Astrocyte (in vitro differentiated cells and primary cell): ENCODE results near the gene NLE1. TPM values are rescaled to one million over a fixed set of nuclear protein-coding genes. Genes with fewer than 3 reads are reported as not detected.

ENCODE experiments used
- DNase-seq: peaks from one replicate; pipeline ENCODE4 v3.0.0-alpha.2; 2010; ENCODE audit warnings: low read depth
- FAIRE-seq: peaks from 2 replicates; lab custom pipeline; 2011; peaks lifted over from hg19 to GRCh38; lab: Jason Lieb, UNC
- H2AFZ ChIP-seq: 2 replicates; pipeline ENCODE4 v1.6.0; 2012; ENCODE audit warnings: low read depth, low read length, inconsistent platforms
- H3K27ac ChIP-seq: 2 replicates; pipeline ENCODE4 v1.5.1; 2011; ENCODE audit warnings: low read depth, low read length, inconsistent platforms
- H3K27me3 ChIP-seq: 2 replicates; pipeline ENCODE4 v1.6.0; 2011; ENCODE audit warnings: low read length, inconsistent platforms; ENCODE audit not compliant: insufficient read depth
- H3K36me3 ChIP-seq: 2 replicates; pipeline ENCODE4 v1.5.1; 2011; ENCODE audit warnings: low read length, inconsistent platforms; ENCODE audit not compliant: insufficient read depth
- H3K4me1 ChIP-seq: 2 replicates; pipeline ENCODE4 v1.5.1; 2011; ENCODE audit warnings: low read length, inconsistent platforms; ENCODE audit not compliant: insufficient read depth
- H3K4me2 ChIP-seq: 2 replicates; pipeline ENCODE4 v1.6.0; 2012; ENCODE audit warnings: low read length, inconsistent platforms
- H3K4me3 ChIP-seq: 2 replicates; pipeline ENCODE4 v1.5.1; 2011; ENCODE audit warnings: low read depth, mild to moderate bottlenecking, low read length, inconsistent platforms; ENCODE audit not compliant: insufficient read depth
- H3K79me2 ChIP-seq: 2 replicates; pipeline ENCODE4 v1.6.0; 2012; ENCODE audit warnings: mild to moderate bottlenecking, low read length, inconsistent platforms; ENCODE audit not compliant: insufficient read depth
- H3K9ac ChIP-seq: 2 replicates; pipeline ENCODE4 v1.6.0; 2012; ENCODE audit warnings: mild to moderate bottlenecking, low read length, inconsistent platforms
- H3K9me3 ChIP-seq: 2 replicates; pipeline ENCODE4 v1.5.1; 2012; ENCODE audit warnings: low read depth, mild to moderate bottlenecking, low read length, inconsistent platforms; ENCODE audit not compliant: insufficient read depth
- H4K20me1 ChIP-seq: 2 replicates; pipeline ENCODE4 v1.6.0; 2012; ENCODE audit warnings: low read length, inconsistent platforms; ENCODE audit not compliant: insufficient read depth
- H3K27ac Mint-ChIP-seq: one replicate; pipeline ENCODE4 v1.8.0; 2021; ENCODE audit warnings: mild to moderate bottlenecking, mixed read lengths; ENCODE audit not compliant: unreplicated experiment
- H3K27me3 Mint-ChIP-seq: one replicate; pipeline ENCODE4 v1.8.0; 2021; ENCODE audit warnings: low read depth, mixed read lengths; ENCODE audit not compliant: unreplicated experiment
- H3K36me3 Mint-ChIP-seq: one replicate; pipeline ENCODE4 v1.8.0; 2021; ENCODE audit warnings: low read depth, mixed read lengths; ENCODE audit not compliant: unreplicated experiment
- H3K4me1 Mint-ChIP-seq: one replicate; pipeline ENCODE4 v1.8.0; 2021; ENCODE audit warnings: low read depth, mixed read lengths; ENCODE audit not compliant: unreplicated experiment
- H3K4me3 Mint-ChIP-seq: one replicate; pipeline ENCODE4 v1.8.0; 2021; ENCODE audit warnings: mild to moderate bottlenecking, moderate library complexity, mixed read lengths; ENCODE audit not compliant: unreplicated experiment
- H3K9me3 Mint-ChIP-seq: one replicate; pipeline ENCODE4 v1.8.0; 2021; ENCODE audit warnings: mild to moderate bottlenecking, mixed read lengths; ENCODE audit not compliant: unreplicated experiment
- EZH2 ChIP-seq: IDR thresholded peaks from 2 replicates; pipeline ENCODE4 v1.6.1; 2012; ENCODE audit warnings: mild to moderate bottlenecking, low read length, inconsistent platforms; ENCODE audit not compliant: insufficient read depth
- total RNA-seq: library from RNA; stranded (reverse); gene quantifications from 2 replicates; pipeline ENCODE4 v1.2.1, GENCODE V29; 2021
- TF ChIP-seq, protein P1 (sequence below): IDR thresholded peaks from 2 replicates; pipeline ENCODE4 v1.5.1; 2011; ENCODE audit warnings: low read depth, mild to moderate bottlenecking, inconsistent platforms, low read length, moderate library complexity; ENCODE audit not compliant: insufficient read depth

The NLE1 gene
- total RNA-seq, 1 donor from 2014 or later, result 19.8 TPM

DNA sequence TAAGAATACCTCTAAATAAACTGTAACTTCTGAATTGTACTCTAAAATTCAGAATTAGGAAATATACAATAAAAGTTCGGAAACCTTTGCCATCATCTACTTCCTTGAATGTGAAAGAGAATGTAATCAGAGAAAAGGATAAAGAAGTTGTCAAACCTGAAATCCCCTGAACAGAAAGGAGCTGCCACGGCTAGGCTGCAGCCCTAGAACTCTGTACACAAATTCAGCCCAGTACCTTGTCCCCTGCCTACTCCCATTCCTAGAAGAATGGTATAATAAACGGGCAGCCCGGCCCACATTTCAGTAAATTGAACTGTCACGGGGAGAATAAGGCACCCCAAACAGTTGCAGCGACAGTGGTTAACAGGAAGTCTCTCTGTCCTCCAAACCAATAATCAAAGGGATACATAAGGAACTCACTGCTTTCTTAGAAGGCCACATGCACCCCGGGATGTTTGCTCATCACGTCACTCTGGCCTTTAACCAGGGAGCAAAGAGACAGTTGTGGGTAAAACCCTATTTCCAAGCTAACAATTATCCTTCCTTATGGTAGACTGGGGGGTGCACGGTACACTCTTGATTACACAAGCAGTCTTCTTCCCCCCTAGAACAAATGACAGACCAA, 54.3 kb downstream of the NLE1 start:
- DNase-seq (no peak), FAIRE-seq (no peak)
- H3K27me3 ChIP-seq, result no peaks in the 10 kb centered on the region
- Mint-ChIP-seq H3K27ac (peak overlapping the region; percentile 88), H3K27me3 (no peaks in the 10 kb centered on the region), H3K9me3 (no peaks in the 10 kb centered on the region), H3K36me3 (no peaks in the 10 kb centered on the region), H3K4me3 (peak overlapping the region; percentile 93), H3K4me1 (peaks cover 20% of the 10 kb centered on the region)
- peak overlapping the region; percentile 95 for H3K4me2 ChIP-seq
- H3K79me2 ChIP-seq, result peaks cover 50% of the 10 kb centered on the region
- H3K4me3 ChIP-seq, result peak overlapping the region; percentile 81
- no peaks in the 10 kb centered on the region for H4K20me1 ChIP-seq
- peak overlapping the region; percentile 37 for H2AFZ ChIP-seq
- H3K36me3 ChIP-seq, result no peaks in the 10 kb centered on the region
- H3K9ac ChIP-seq, result peak overlapping the region; percentile 85
- TF ChIP-seq, protein P1, sequence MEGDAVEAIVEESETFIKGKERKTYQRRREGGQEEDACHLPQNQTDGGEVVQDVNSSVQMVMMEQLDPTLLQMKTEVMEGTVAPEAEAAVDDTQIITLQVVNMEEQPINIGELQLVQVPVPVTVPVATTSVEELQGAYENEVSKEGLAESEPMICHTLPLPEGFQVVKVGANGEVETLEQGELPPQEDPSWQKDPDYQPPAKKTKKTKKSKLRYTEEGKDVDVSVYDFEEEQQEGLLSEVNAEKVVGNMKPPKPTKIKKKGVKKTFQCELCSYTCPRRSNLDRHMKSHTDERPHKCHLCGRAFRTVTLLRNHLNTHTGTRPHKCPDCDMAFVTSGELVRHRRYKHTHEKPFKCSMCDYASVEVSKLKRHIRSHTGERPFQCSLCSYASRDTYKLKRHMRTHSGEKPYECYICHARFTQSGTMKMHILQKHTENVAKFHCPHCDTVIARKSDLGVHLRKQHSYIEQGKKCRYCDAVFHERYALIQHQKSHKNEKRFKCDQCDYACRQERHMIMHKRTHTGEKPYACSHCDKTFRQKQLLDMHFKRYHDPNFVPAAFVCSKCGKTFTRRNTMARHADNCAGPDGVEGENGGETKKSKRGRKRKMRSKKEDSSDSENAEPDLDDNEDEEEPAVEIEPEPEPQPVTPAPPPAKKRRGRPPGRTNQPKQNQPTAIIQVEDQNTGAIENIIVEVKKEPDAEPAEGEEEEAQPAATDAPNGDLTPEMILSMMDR, result no peak
- no peak for TF ChIP-seq EZH2
- peak overlapping the region; percentile 75 for H3K27ac ChIP-seq
- peaks cover 40% of the 10 kb centered on the region for H3K4me1 ChIP-seq
- no peaks in the 10 kb centered on the region for H3K9me3 ChIP-seq

DNA sequence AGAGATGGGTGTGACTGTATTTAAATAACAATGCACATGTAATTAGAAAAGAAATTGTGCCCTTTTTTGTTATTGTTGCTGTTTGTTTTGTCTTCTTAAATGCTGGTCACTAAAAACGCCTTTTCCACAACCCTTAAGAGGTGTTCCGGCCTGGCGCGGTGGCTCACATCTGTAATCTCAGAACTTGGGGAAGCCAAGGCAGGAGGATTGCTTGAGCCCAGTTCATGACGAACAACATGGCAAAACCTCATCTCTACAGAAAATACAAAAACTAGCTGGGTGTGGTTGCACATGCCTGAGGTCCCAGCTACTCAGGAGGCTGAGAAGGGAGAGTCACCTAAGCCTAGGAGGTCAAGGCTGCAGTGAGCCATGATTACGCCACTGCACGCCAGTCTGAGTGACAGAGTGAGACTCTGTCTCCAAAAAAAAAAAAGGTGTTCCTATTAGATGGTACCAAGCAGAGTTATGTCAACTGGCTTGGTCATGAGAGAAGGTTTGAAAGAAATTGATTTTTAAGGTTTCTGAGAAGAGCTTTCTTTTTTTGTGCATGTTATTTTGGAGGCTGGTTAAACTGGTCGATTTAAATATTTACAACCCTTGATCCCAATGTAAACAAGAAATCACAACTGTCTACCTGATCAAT, 55.1 kb downstream of the NLE1 start:
- Histone ChIP-seq H3K79me2 (peaks cover 51% of the 10 kb centered on the region), H3K4me3 (peak overlapping the region; percentile 81), H3K4me1 (peaks cover 47% of the 10 kb centered on the region), H3K9ac (peak overlapping the region; percentile 85), H2AFZ (no peak overlapping the region), H3K4me2 (peak overlapping the region; percentile 95), H4K20me1 (no peaks in the 10 kb centered on the region), H3K27ac (no peak overlapping the region), H3K9me3 (no peaks in the 10 kb centered on the region), H3K27me3 (no peaks in the 10 kb centered on the region), H3K36me3 (no peaks in the 10 kb centered on the region)
- Mint-ChIP-seq H3K9me3 (no peaks in the 10 kb centered on the region), H3K4me1 (peaks cover 28% of the 10 kb centered on the region), H3K27ac (peak overlapping the region; percentile 50), H3K4me3 (peak overlapping the region; percentile 93), H3K36me3 (no peaks in the 10 kb centered on the region), H3K27me3 (no peaks in the 10 kb centered on the region)
- DNase-seq (no peak), FAIRE-seq (no peak)
- no peak for TF ChIP-seq EZH2
- TF ChIP-seq, protein P1, result no peak

DNA sequence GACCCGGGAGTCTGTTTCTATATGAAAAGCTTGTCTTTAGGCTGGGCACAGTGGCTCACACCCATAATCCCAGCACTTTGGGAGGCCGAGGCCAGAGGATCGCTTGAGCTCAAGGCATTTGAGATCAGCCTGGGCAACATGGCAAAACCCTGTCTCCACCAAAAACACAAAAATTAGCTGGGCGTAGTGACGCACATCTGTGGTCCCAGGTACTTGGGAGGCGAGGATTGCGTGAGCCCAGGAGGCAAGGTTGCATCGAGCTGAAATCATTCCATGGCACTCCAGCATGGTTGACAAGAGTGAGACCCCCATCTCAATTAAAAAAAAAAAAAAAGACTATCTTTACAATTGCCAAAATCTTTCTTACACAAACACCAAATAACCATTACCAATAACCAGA, 55.9 kb downstream of the NLE1 start:
- Histone ChIP-seq H4K20me1 (no peaks in the 10 kb centered on the region), H3K4me2 (peak overlapping the region; percentile 95), H3K9me3 (no peaks in the 10 kb centered on the region), H3K79me2 (peaks cover 60% of the 10 kb centered on the region), H3K36me3 (no peaks in the 10 kb centered on the region), H3K4me1 (peaks cover 50% of the 10 kb centered on the region), H3K4me3 (no peak overlapping the region), H3K27ac (peak overlapping the region; percentile 28), H3K27me3 (no peaks in the 10 kb centered on the region), H2AFZ (no peak overlapping the region), H3K9ac (no peak overlapping the region)
- no peaks in the 10 kb centered on the region for H3K9me3 Mint-ChIP-seq
- no peak overlapping the region for H3K4me3 Mint-ChIP-seq
- DNase-seq (no peak), FAIRE-seq (no peak)
- no peaks in the 10 kb centered on the region for H3K27me3 Mint-ChIP-seq
- no peaks in the 10 kb centered on the region for H3K36me3 Mint-ChIP-seq
- H3K27ac Mint-ChIP-seq, result no peak overlapping the region
- TF ChIP-seq, protein P1, result no peak
- TF ChIP-seq EZH2, result no peak
- H3K4me1 Mint-ChIP-seq, result peaks cover 29% of the 10 kb centered on the region
